Right lobe of liver (tissue), 6 donors: ENCODE results near the gene MAP3K14. TPM values are rescaled to one million over a fixed set of nuclear protein-coding genes. Genes with fewer than 3 reads are reported as not detected.

Source experiments
- ATAC-seq, 4 donors: fragments of 200-7000 bp; cut with Tn5 transposase; one replicate each; pipeline ENCODE4 v1.9.1; 2020; ENCODE audit warnings: mild to moderate bottlenecking in 4 of 4, moderate library complexity in 4 of 4
- DNase-seq, 3 donors: peaks; one replicate each; pipeline ENCODE4 v3.0.0-alpha.2; 2020
- H3K27ac ChIP-seq, 3 donors: fragments of 200-600 bp; one replicate each; pipeline ENCODE4 v1.8.0; 2022
- H3K27me3 ChIP-seq, 2 donors: fragments of 200-600 bp; one replicate each; pipeline ENCODE4 v1.8.0; 2022
- H3K36me3 ChIP-seq, 4 donors: fragments of 200-600 bp; sonication (generic) in 1 of 4; one replicate each; pipeline versions ENCODE4 v1.5.1 to v1.8.0; 2017 to 2022; ENCODE audit warnings: control low read depth in 1 of 4
- H3K4me1 ChIP-seq, 4 donors: fragments of 200-600 bp; sonication (generic) in 1 of 4; one replicate each; pipeline versions ENCODE4 v1.5.1 to v1.8.0; 2017 to 2022; ENCODE audit warnings: control low read depth in 1 of 4
- H3K4me3 ChIP-seq, 3 donors: fragments of 200-600 bp; one replicate each; pipeline ENCODE4 v1.8.0; 2022
- H3K9me3 ChIP-seq, 4 donors: fragments of 200-600 bp; sonication (generic) in 1 of 4; one replicate each; pipeline versions ENCODE4 v1.5.1 to v1.8.0; 2017 to 2022; ENCODE audit warnings: control low read depth in 1 of 4
- POLR2A ChIP-seq: fragments of 450-650 bp; IDR thresholded peaks from one replicate; pipeline ENCODE4 v1.6.1; 2017; ENCODE audit warnings: antibody characterized with exemption, mild to moderate bottlenecking
- WGBS: methylation state at CpG from one replicate; pipeline ENCODE4 v1.1.6; 2018; ENCODE audit warnings: low coverage, low lambda C conversion rate; ENCODE audit not compliant: insufficient coverage; ENCODE audit errors: missing lambda C conversion rate; 5-methylcytosine and 5-hydroxymethylcytosine counted together
- intact Hi-C, 2 donors: fragments of 100-400 bp; cut with DNase I; formaldehyde crosslinking; loops; one replicate each; pipeline versions ENCODE4 v1.11.2 to v1.14.1; 2022
- total RNA-seq, 6 experiments: library from RNA; depleted of rRNA in 2 of 6; stranded (reverse); fragments of >200 nt in 2 of 6; fragmentation: NEBNext Ultra II Directional in 3 of 6; extraction: Animal tissue kit (Norgen Biotek cat#: 25700) in 3 of 6; gene quantifications; one replicate each; pipeline versions ENCODE4 v1.1.0 to v1.2.4, GENCODE V29; 2016 to 2023
- TF ChIP-seq, protein P1 (sequence below), 4 donors: fragments of 200-600 bp in 3 of 4; fragments of 450-650 bp in 1 of 4; IDR thresholded peaks; one replicate each; pipeline versions ENCODE4 v1.5.1 to v1.8.0; 2016 to 2022; ENCODE audit warnings: antibody characterized with exemption in 4 of 4, mild to moderate bottlenecking in 2 of 4
- donor health status: DM: no; HTN: yes; CAD: no.
- donor health status: DM: no; HTN: no; CAD: no.
- donor health status: DM: no; HTN: no; CAD: no.
- donor health status: DM: no; HTN: yes; CAD: no.
- donor health status: DM: no; HTN: yes; CAD: no.

The MAP3K14 gene
- total RNA-seq, 6 experiments from 2014 or later, result 4.8 to 7.8 (median 6.3) TPM

DNA sequence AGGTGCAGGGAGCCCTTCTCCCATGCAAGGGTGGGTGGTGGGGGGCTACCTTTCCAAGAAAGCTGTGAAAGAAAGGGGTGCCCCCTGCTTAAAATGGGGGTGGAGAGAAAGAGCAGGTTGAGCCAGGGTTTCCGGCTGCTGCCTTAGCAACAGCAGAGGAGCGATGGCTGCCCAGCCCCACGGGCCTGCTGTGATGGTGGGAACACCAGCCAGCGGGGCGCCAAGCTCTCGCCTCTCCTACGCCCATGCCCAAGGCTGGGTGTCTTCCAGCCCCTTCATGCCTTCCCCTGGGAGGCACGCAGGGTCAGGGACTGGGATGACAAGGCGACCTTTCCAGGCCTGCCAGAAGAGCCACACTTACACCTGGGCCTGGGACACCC, 92.2 kb downstream of the MAP3K14 start:
- Histone ChIP-seq H3K27me3 (no peaks in the 10 kb centered on the region), H3K27ac (peak overlapping the region in 2 of 3 donors; percentile 38 to 51), H3K4me1 (no peaks in the 10 kb centered on the region), H3K36me3 (no peaks in the 10 kb centered on the region), H3K4me3 (no peak overlapping the region), H3K9me3 (no peaks in the 10 kb centered on the region)
- TF ChIP-seq, protein P1, sequence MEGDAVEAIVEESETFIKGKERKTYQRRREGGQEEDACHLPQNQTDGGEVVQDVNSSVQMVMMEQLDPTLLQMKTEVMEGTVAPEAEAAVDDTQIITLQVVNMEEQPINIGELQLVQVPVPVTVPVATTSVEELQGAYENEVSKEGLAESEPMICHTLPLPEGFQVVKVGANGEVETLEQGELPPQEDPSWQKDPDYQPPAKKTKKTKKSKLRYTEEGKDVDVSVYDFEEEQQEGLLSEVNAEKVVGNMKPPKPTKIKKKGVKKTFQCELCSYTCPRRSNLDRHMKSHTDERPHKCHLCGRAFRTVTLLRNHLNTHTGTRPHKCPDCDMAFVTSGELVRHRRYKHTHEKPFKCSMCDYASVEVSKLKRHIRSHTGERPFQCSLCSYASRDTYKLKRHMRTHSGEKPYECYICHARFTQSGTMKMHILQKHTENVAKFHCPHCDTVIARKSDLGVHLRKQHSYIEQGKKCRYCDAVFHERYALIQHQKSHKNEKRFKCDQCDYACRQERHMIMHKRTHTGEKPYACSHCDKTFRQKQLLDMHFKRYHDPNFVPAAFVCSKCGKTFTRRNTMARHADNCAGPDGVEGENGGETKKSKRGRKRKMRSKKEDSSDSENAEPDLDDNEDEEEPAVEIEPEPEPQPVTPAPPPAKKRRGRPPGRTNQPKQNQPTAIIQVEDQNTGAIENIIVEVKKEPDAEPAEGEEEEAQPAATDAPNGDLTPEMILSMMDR (IDR thresholded peaks at IDR 0.05), result no peak
- TF ChIP-seq POLR2A, result no peak
- intact Hi-C loops, result loop anchor here in 1 of 2 donors (10.0 kb wide), 1 partner anchor 160 kb away; no protein-coding TSS in a partner anchor
- WGBS, result 50% methylated on average over 1 of the region's 9 CpGs
- no peak for ATAC-seq
- DNase-seq, result no peak

GRCh38 chr17:45223539-45224528, 93.0 kb downstream of the MAP3K14 start:
- peak overlapping the region in 2 of 3 donors; percentile 54 to 60 for H3K27ac ChIP-seq
- intact Hi-C loops, result loop anchor here in 1 of 2 donors (10.0 kb wide), 1 partner anchor 161 kb away; no protein-coding TSS in a partner anchor
- ATAC-seq, result no peak
- H3K36me3 ChIP-seq, result no peaks in the 10 kb centered on the region
- no peaks in the 10 kb centered on the region for H3K9me3 ChIP-seq
- no peaks in the 10 kb centered on the region for H3K27me3 ChIP-seq
- no peak for DNase-seq
- TF ChIP-seq POLR2A, result no peak
- TF ChIP-seq, protein P1 (IDR thresholded peaks at IDR 0.05), result no peak
- peak overlapping the region in 1 of 3 donors; percentile 56 for H3K4me3 ChIP-seq
- no peaks in the 10 kb centered on the region for H3K4me1 ChIP-seq
- WGBS, result 71% methylated on average over 4 of the region's 12 CpGs

DNA sequence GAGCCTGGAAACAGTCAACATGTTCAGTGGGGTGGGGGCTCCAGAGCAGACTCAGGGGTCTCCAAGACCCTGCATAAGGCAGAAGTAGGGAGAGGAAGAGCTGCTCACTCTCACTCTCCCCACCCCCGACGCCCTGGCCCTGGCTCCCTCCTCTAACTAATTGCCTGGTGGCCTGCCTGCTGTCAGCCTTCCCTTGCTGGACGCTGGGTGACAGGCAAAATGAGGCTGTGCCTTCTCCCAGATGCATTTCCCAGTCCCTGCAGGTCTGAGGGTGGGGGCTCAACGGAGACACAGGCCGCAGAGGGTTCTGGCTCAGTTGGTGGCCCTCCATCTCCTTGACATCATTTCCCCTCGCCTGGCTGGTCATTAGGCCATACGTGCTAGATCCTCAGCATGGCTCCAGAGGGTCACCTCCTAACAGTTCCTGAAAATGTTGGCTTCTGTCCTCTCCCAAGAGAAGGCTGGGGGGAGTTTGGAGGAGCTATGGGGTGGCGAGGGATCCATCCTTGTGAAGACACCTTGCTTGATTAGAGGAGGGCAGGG, 93.8 kb downstream of the MAP3K14 start:
- Histone ChIP-seq H3K4me1 (no peaks in the 10 kb centered on the region), H3K27me3 (no peaks in the 10 kb centered on the region), H3K27ac (peak overlapping the region in 2 of 3 donors; percentile 54 to 60), H3K36me3 (no peaks in the 10 kb centered on the region), H3K9me3 (no peaks in the 10 kb centered on the region), H3K4me3 (peak overlapping the region in 1 of 3 donors; percentile 56)
- ATAC-seq (no peak), DNase-seq (no peak)
- intact Hi-C loops, result loop anchor here in 1 of 2 donors (10.0 kb wide), 1 partner anchor 162 kb away; no protein-coding TSS in a partner anchor
- TF ChIP-seq, protein P1 (IDR thresholded peaks at IDR 0.05), result no peak
- no peak for TF ChIP-seq POLR2A
- 62% methylated on average over 4 of the region's 8 CpGs for WGBS

DNA sequence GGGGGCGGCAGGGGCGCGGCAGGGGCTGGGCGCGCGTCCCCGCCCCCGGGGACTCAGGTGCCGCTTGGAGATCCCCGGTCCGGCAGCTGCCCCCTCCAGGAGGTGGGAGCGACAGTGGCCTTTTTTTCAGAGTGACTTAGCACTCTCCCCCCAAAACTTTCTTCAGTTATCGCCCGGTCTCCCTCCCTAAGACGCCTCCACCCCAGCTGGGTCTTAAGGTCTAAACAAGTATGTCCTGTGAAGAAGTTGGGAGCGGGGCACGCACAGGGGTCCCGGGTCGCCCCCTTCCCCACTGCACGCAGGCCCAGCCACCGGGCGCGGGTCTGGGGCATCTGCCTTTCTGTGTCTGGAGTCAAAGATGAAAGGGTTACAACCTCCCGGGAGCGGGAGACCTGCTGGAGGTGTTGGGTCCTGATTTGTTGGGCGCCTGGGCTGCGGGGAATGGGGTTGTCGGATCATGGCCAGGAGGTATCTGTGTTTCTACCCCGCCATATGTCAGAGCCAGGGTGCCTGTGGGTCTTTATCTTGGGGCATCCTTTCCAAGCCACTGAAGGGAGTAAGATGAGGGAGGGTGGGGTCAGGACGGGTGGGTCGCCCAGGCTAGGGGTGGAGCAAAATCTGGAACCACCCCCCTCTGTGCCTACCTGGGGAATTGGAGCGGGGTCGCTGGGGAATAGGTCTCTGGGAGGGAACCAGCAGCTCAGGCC, 94.4 kb downstream of the MAP3K14 start:
- ATAC-seq (no peak), DNase-seq (peak in 1 of 3 donors; percentile 56)
- TF ChIP-seq POLR2A, result no peak
- TF ChIP-seq, protein P1 (IDR thresholded peaks at IDR 0.05), result no peak
- Histone ChIP-seq H3K36me3 (no peaks in the 10 kb centered on the region), H3K27me3 (no peaks in the 10 kb centered on the region), H3K27ac (peak overlapping the region; percentile 15 to 60 (median 54)), H3K4me1 (no peaks in the 10 kb centered on the region), H3K9me3 (no peaks in the 10 kb centered on the region), H3K4me3 (peak overlapping the region; percentile 15 to 56 (median 31))
- intact Hi-C loops, result loop anchor here in 1 of 2 donors (10.0 kb wide), 1 partner anchor 162 kb away; no protein-coding TSS in a partner anchor
- WGBS, result 33% methylated on average over 13 of the region's 33 CpGs
